GM12891 (cell line): ENCODE results near the gene DAZAP2.

Experiments
- PAX5 ChIP-seq: IDR thresholded peaks from 2 replicates; pipeline ENCODE4 v1.6.1; 2011; ENCODE audit warnings: low read length, moderate library complexity, mild to moderate bottlenecking; ENCODE audit not compliant: insufficient read depth, severe bottlenecking
- POLR2A ChIP-seq: IDR thresholded peaks from 2 replicates; pipeline ENCODE4 v1.6.1; 2011; ENCODE audit warnings: low read depth, low read length, control low read depth
- POLR2AphosphoS5 ChIP-seq: IDR thresholded peaks from 2 replicates; pipeline ENCODE4 v1.6.1; 2011; ENCODE audit warnings: low read depth, low read length, control low read depth
- SPI1 ChIP-seq: IDR thresholded peaks from 2 replicates; pipeline ENCODE4 v1.6.1; 2011; ENCODE audit warnings: low read depth, low read length, control low read depth

- TF ChIP-seq SPI1 (no peak), PAX5 (no peak), POLR2A (no peak), POLR2AphosphoS5 (no peak)
Observed at GRCh38 chr12:51242120-51242519, 3.5 kb downstream of the DAZAP2 start.
